Measurements from ENCODE around the gene KRT83.

KRT83 gene

GRCh38 chr12:52300796-52301691, 20.2 kb downstream of the KRT83 start:
- H3K4me2 ChIP-seq (ENCODE audit: low read depth, low read length, poor library complexity, severe bottlenecking): no peak overlapping the region
- H3K9me3 ChIP-seq (ENCODE audit: insufficient read depth, low read depth, low read length): no peaks in the 10 kb centered on the region
- H3K4me1 ChIP-seq (ENCODE audit: insufficient read depth, low read length, poor library complexity, severe bottlenecking): peaks cover 17% of the 10 kb centered on the region
- H3K9ac ChIP-seq (ENCODE audit: low read depth, low read length, poor library complexity, severe bottlenecking): no peak overlapping the region
- TF ChIP-seq EZH2phosphoT487 (IDR thresholded peaks at IDR 0.05; ENCODE audit: borderline replicate concordance): no peak
- TF ChIP-seq CTCF (conservative IDR thresholded peaks at IDR 0.05; ENCODE audit: low read length): no peak
- no peaks in the 10 kb centered on the region for H3K36me3 ChIP-seq (ENCODE audit: insufficient read depth, low read length)
- H3K4me3 ChIP-seq (ENCODE audit: low read length, poor library complexity, severe bottlenecking): no peak overlapping the region
- H3K79me2 ChIP-seq (ENCODE audit: insufficient read depth, low read length): no peaks in the 10 kb centered on the region
- H3K27me3 ChIP-seq (ENCODE audit: insufficient read depth, low read length, poor library complexity, severe bottlenecking): no peaks in the 10 kb centered on the region
- H3F3A ChIP-seq (ENCODE audit: low read depth): no peaks in the 10 kb centered on the region
- no peaks in the 10 kb centered on the region for H4K20me1 ChIP-seq (ENCODE audit: insufficient read depth, low read length, poor library complexity, severe bottlenecking)
- no peak overlapping the region for H2AFZ ChIP-seq (ENCODE audit: low read length)
- no peaks in the 10 kb centered on the region for H3K9me2 ChIP-seq (replicated peaks; ENCODE audit: low read depth, low read length)

- Histone ChIP-seq H3F3A (ENCODE audit: low read depth) (no peaks in the 10 kb centered on the region), H3K36me3 (ENCODE audit: insufficient read depth, low read length) (no peaks in the 10 kb centered on the region), H2AFZ (ENCODE audit: low read length) (no peak overlapping the region), H3K4me1 (ENCODE audit: insufficient read depth, low read length, poor library complexity, severe bottlenecking) (peaks cover 24% of the 10 kb centered on the region), H3K9ac (ENCODE audit: low read depth, low read length, poor library complexity, severe bottlenecking) (no peak overlapping the region), H3K4me2 (ENCODE audit: low read depth, low read length, poor library complexity, severe bottlenecking) (no peak overlapping the region), H4K20me1 (ENCODE audit: insufficient read depth, low read length, poor library complexity, severe bottlenecking) (no peaks in the 10 kb centered on the region), H3K79me2 (ENCODE audit: insufficient read depth, low read length) (no peaks in the 10 kb centered on the region), H3K4me3 (ENCODE audit: low read length, poor library complexity, severe bottlenecking) (no peak overlapping the region), H3K9me2 (replicated peaks; ENCODE audit: low read depth, low read length) (no peaks in the 10 kb centered on the region), H3K9me3 (ENCODE audit: insufficient read depth, low read depth, low read length) (no peaks in the 10 kb centered on the region), H3K27me3 (ENCODE audit: insufficient read depth, low read length, poor library complexity, severe bottlenecking) (no peaks in the 10 kb centered on the region)
- TF ChIP-seq CTCF (conservative IDR thresholded peaks at IDR 0.05; ENCODE audit: low read length) (no peak), EZH2phosphoT487 (IDR thresholded peaks at IDR 0.05; ENCODE audit: borderline replicate concordance) (no peak)
These were observed 22.5 kb downstream of the KRT83 start for GRCh38 chr12:52298677-52299190.

GRCh38 chr12:52296572-52297215, 24.5 kb downstream of the KRT83 start:
- H3K4me3 ChIP-seq (ENCODE audit: low read length, poor library complexity, severe bottlenecking): no peak overlapping the region
- no peaks in the 10 kb centered on the region for H4K20me1 ChIP-seq (ENCODE audit: insufficient read depth, low read length, poor library complexity, severe bottlenecking)
- no peak overlapping the region for H3K9ac ChIP-seq (ENCODE audit: low read depth, low read length, poor library complexity, severe bottlenecking)
- H3K9me3 ChIP-seq (ENCODE audit: insufficient read depth, low read depth, low read length): no peaks in the 10 kb centered on the region
- H3K4me2 ChIP-seq (ENCODE audit: low read depth, low read length, poor library complexity, severe bottlenecking): no peak overlapping the region
- H2AFZ ChIP-seq (ENCODE audit: low read length): no peak overlapping the region
- H3K79me2 ChIP-seq (ENCODE audit: insufficient read depth, low read length): no peaks in the 10 kb centered on the region
- no peaks in the 10 kb centered on the region for H3K27me3 ChIP-seq (ENCODE audit: insufficient read depth, low read length, poor library complexity, severe bottlenecking)
- no peaks in the 10 kb centered on the region for H3K36me3 ChIP-seq (ENCODE audit: insufficient read depth, low read length)
- peaks cover 29% of the 10 kb centered on the region for H3K4me1 ChIP-seq (ENCODE audit: insufficient read depth, low read length, poor library complexity, severe bottlenecking)
- H3K9me2 ChIP-seq (replicated peaks; ENCODE audit: low read depth, low read length): no peaks in the 10 kb centered on the region
- no peak for TF ChIP-seq EZH2phosphoT487 (IDR thresholded peaks at IDR 0.05; ENCODE audit: borderline replicate concordance)
- no peak for TF ChIP-seq CTCF (conservative IDR thresholded peaks at IDR 0.05; ENCODE audit: low read length)
- H3F3A ChIP-seq (ENCODE audit: low read depth): no peaks in the 10 kb centered on the region

All from Loucy (cell line).